ENCODE data around the gene THAP4. TPM values are rescaled to one million over a fixed set of nuclear protein-coding genes. Genes with fewer than 3 reads are reported as not detected.

The THAP4 gene
- total and polyA plus RNA-seq, 2 of the 13 experiments (the other 11 are each of a cell fraction or from before 2014, with no cell fraction given): 59.7 to 75.7 TPM

DNA sequence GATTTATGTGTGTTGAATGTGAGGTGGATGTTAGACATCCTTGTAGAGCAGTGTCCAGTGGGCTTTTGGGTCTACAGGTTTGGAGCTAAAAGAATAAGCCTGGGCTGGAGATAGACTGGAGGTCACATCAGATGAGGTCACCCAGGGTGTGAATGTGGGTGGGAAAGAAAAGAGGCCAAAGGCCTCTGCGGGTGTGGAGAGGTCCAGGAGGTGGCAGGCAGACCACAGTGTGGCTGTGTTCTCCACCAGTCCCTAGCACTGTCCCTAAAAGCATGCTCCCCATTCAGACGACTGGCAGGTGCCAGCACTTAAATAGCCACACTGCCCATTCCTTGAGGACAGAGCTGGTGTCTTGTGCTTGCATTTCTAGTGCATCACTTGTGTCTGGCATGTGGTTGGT lies 4.7 kb upstream of the THAP4 start:
- in situ Hi-C loops (cut with HindIII; ENCODE audit: extremely low pct_ligation_motif_present, low pct_unique_long_range_greater_than_20kb): loop anchor here (25.0 kb wide), 1 partner anchor 779 kb away; the partner anchor contains the start of gene AGXT
- Histone ChIP-seq H3K27ac (ENCODE audit: extremely low read length, insufficient read depth, low read length) (peak overlapping the region; percentile 26), H3K27me3 (ENCODE audit: control insufficient read depth in 1 of 2, insufficient read depth in 2 of 2, low read length in 2 of 2) (no peaks in the 10 kb centered on the region; a peak in 1 of 5 replicates), H3K4me1 (ENCODE audit: insufficient read depth, low read length) (peaks cover 77% of the 10 kb centered on the region), H3K36me3 (replicated peaks in 1 of 2; ENCODE audit: control insufficient read depth in 1 of 2, insufficient read depth in 2 of 2, low read length in 2 of 2) (peaks cover 3 to 14% of the 10 kb centered on the region in 2 experiments; a peak in 2 of 5 replicates), H3K4me2 (ENCODE audit: low read depth, low read length) (peak overlapping the region; percentile 22), H3K9me3 (ENCODE audit: low read length) (no peaks in the 10 kb centered on the region), H4K20me1 (ENCODE audit: insufficient read depth, low read length) (peaks cover 44% of the 10 kb centered on the region), H3K9ac (ENCODE audit: insufficient read depth, low read depth, low read length) (no peak overlapping the region), H2AFZ (ENCODE audit: low read length) (no peak overlapping the region), H3K79me2 (ENCODE audit: insufficient read depth, low read length) (peaks cover 82% of the 10 kb centered on the region), H3K4me3 (replicated peaks in 1 of 3; ENCODE audit: insufficient read depth in 1 of 3, low read depth in 2 of 3, low read length in 3 of 3) (no peak overlapping the region)
- intact Hi-C loops (cut with micrococcal nuclease; ENCODE audit: unreplicated experiment): loop anchor here (1.0 kb wide), 1 partner anchor 18 kb away; no protein-coding TSS in a partner anchor
- ChIA-PET CTCF (ENCODE audit: low intra/inter-chr PET ratio, low total read pairs) (interaction anchor here (1.6 kb wide), 1 partner anchor 18 kb away, joined by 6 read pairs; no protein-coding TSS in a partner anchor), POLR2A (interaction anchor here (1.6 to 2.5 kb wide), 3 partner anchors 32 to 60 kb away, joined by 4 to 7 read pairs (median 6); partner anchors contain the start of genes DTYMK and ING5)
- peak; percentile 30 for ATAC-seq
- BruUV-seq (replicated peaks): no TSS peak
- WGBS (ENCODE audit: low lambda C conversion rate): 13% methylated on average over 2 of the region's 2 CpGs
- peak; percentile 61 for DNase-seq (ENCODE audit: low spot score)
- no peak for FAIRE-seq
- TF ChIP-seq KDM6A (CRISPR knock-in tag; IDR thresholded peaks at IDR 0.05; ENCODE audit: low read depth) (no peak), ZBTB4 (CRISPR knock-in tag; IDR thresholded peaks at IDR 0.05; ENCODE audit: borderline replicate concordance) (no peak), BATF2 (CRISPR knock-in tag; IDR thresholded peaks at IDR 0.05) (no peak), ZNF224 (CRISPR knock-in tag; IDR thresholded peaks at IDR 0.05) (0 out of 2 replicates have a peak, but pooled peaks have one; percentile 34), TARDBP (CRISPR knock-in tag; IDR thresholded peaks at IDR 0.05) (no peak), ZFX (CRISPR knock-in tag; IDR thresholded peaks at IDR 0.05; ENCODE audit: low read depth) (peak; percentile 45; the same call in 1 of the 2 replicates), SP4 (CRISPR knock-in tag; IDR thresholded peaks at IDR 0.05) (peak; percentile 51; the same call in 1 of the 2 replicates), FOSL2 (CRISPR knock-in tag; IDR thresholded peaks at IDR 0.05) (peak; percentile 31; the same call in 1 of the 2 replicates), SETDB1 (CRISPR knock-in tag; IDR thresholded peaks at IDR 0.05; ENCODE audit: borderline replicate concordance) (no peak), TCF12 (IDR thresholded peaks at IDR 0.05) (no peak), TCF12 (CRISPR knock-in tag; IDR thresholded peaks at IDR 0.05) (no peak), AKAP8 (CRISPR knock-in tag; IDR thresholded peaks at IDR 0.05) (0 out of 2 replicates have a peak, but pooled peaks have one; percentile 20), MTA1 (CRISPR knock-in tag; IDR thresholded peaks at IDR 0.05; ENCODE audit: borderline replicate concordance) (no peak), NR2F1 (CRISPR knock-in tag; IDR thresholded peaks at IDR 0.05) (0 out of 4 replicates have a peak, but pooled peaks of 1 of the 2 experiments have one; percentile 53), MIER3 (CRISPR knock-in tag; IDR thresholded peaks at IDR 0.05; ENCODE audit: borderline replicate concordance) (peak; percentile 14; the same call in 1 of the 2 replicates), NPAS2 (CRISPR knock-in tag; IDR thresholded peaks at IDR 0.05; ENCODE audit: borderline replicate concordance) (no peak), ATRX (CRISPR knock-in tag; IDR thresholded peaks at IDR 0.05; ENCODE audit: borderline replicate concordance) (no peak), ATF7 (IDR thresholded peaks at IDR 0.05) (0 out of 2 replicates have a peak, but pooled peaks have one; percentile 11), ATF7 (CRISPR knock-in tag; IDR thresholded peaks at IDR 0.05) (0 out of 2 replicates have a peak, but pooled peaks have one; percentile 59), GTF2F1 (IDR thresholded peaks at IDR 0.05; ENCODE audit: low read length) (no peak)
- TF ChIP-seq, protein P1, sequence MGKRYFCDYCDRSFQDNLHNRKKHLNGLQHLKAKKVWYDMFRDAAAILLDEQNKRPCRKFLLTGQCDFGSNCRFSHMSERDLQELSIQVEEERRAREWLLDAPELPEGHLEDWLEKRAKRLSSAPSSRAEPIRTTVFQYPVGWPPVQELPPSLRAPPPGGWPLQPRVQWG (CRISPR knock-in tag; IDR thresholded peaks at IDR 0.05; ENCODE audit: borderline replicate concordance, low read depth): no peak
